ENCODE measurements around the gene MRPL28.

DNA sequence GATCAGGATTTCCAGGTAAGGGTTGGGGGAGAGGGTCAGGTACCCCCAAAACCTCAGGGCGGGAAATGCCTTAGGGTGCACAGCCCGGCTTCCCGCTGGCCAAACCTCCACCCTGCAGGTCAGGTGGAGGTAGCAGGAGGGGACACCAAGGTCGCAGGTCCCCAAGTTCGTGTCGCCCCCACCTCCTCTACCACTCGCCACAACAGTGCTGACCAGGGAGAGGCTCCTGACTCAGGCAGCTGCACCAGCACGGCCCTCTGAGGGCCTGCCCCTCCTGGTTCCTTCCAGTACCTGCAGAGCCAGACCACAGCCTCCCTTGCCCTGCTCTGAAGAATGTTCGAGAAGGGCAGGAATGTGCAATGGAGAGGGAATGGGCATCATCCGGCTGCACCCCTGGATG lies 3.9 kb downstream of the MRPL28 start:
- TF ChIP-seq, protein P1, sequence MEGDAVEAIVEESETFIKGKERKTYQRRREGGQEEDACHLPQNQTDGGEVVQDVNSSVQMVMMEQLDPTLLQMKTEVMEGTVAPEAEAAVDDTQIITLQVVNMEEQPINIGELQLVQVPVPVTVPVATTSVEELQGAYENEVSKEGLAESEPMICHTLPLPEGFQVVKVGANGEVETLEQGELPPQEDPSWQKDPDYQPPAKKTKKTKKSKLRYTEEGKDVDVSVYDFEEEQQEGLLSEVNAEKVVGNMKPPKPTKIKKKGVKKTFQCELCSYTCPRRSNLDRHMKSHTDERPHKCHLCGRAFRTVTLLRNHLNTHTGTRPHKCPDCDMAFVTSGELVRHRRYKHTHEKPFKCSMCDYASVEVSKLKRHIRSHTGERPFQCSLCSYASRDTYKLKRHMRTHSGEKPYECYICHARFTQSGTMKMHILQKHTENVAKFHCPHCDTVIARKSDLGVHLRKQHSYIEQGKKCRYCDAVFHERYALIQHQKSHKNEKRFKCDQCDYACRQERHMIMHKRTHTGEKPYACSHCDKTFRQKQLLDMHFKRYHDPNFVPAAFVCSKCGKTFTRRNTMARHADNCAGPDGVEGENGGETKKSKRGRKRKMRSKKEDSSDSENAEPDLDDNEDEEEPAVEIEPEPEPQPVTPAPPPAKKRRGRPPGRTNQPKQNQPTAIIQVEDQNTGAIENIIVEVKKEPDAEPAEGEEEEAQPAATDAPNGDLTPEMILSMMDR (conservative IDR thresholded peaks at IDR 0.05 in 1 of 2, IDR thresholded peaks at IDR 0.05 in 1 of 2; ENCODE audit: low read depth in 1 of 2, low read length in 2 of 2): no peak
- TF ChIP-seq EZH2 (IDR thresholded peaks at IDR 0.05; ENCODE audit: low read length, missing control alignments): no peak

Measured in fibroblast of lung (primary cell).